WTC11 (cell line): Measurements from ENCODE around the gene MAPKAP1. TPM values are rescaled to one million over a fixed set of nuclear protein-coding genes. Genes with fewer than 3 reads are reported as not detected.

Experiments
- ATAC-seq: fragments of 200-7000 bp; cut with Tn5 transposase; 2 replicates; pipeline ENCODE4 v1.10.0; 2021; ENCODE audit warnings: mild to moderate bottlenecking, moderate library complexity
- CTCF ChIA-PET: fragments of 300-600 bp; sonication (Branson Sonifier 250); formaldehyde crosslinking; loops from one replicate; lab custom pipeline; 2021; ENCODE audit warnings: antibody characterized with exemption; lab: Charles Lee
- POLR2A ChIA-PET: fragments of 350-600 bp; sonication (Branson Sonifier 250); formaldehyde crosslinking; loops from one replicate; lab custom pipeline; 2021; ENCODE audit warnings: antibody characterized with exemption; lab: Charles Lee
- DNase-seq: peaks from one replicate; pipeline ENCODE4 v3.0.0; 2021; ENCODE audit warnings: low spot score
- H3K27ac Mint-ChIP-seq: 2 replicates; pipeline ENCODE4 v1.8.0; 2021; ENCODE audit warnings: mixed read lengths
- H3K27me3 Mint-ChIP-seq: 2 replicates; pipeline ENCODE4 v1.8.0; 2021; ENCODE audit warnings: low read depth, mild to moderate bottlenecking, moderate library complexity, mixed read lengths
- H3K36me3 Mint-ChIP-seq: 2 replicates; pipeline ENCODE4 v1.8.0; 2021; ENCODE audit warnings: mixed read lengths
- H3K4me1 Mint-ChIP-seq: 2 replicates; pipeline ENCODE4 v1.8.0; 2022; ENCODE audit warnings: mixed read lengths
- H3K4me3 Mint-ChIP-seq: 2 replicates; pipeline ENCODE4 v1.8.0; 2021; ENCODE audit warnings: mild to moderate bottlenecking, moderate library complexity, mixed read lengths
- H3K9me3 Mint-ChIP-seq: 2 replicates; pipeline ENCODE4 v1.8.0; 2021; ENCODE audit warnings: mixed read lengths
- CREB1 ChIP-seq: sonication (generic); formaldehyde crosslinking; IDR thresholded peaks from 2 replicates; pipeline ENCODE4 v1.8.0; 2023; ENCODE audit warnings: mild to moderate bottlenecking, missing genetic modification reagents
- CREM ChIP-seq: sonication (generic); formaldehyde crosslinking; IDR thresholded peaks from 2 replicates; pipeline ENCODE4 v1.8.1; 2022; ENCODE audit warnings: mild to moderate bottlenecking, missing genetic modification reagents, moderate library complexity
- E2F5 ChIP-seq: sonication (generic); formaldehyde crosslinking; IDR thresholded peaks from 2 replicates; pipeline ENCODE4 v1.8.1; 2022; ENCODE audit warnings: mild to moderate bottlenecking, moderate library complexity, missing genetic modification reagents
- GRHL2 ChIP-seq: fragments of 250-450 bp; sonication (Bioruptor Pico); IDR thresholded peaks from 2 replicates; pipeline ENCODE4 v1.8.0; 2022; ENCODE audit warnings: mild to moderate bottlenecking, moderate library complexity; ENCODE audit not compliant: insufficient replicate concordance, severe bottlenecking
- HMGA2 ChIP-seq: fragments of 250-450 bp; sonication (Bioruptor Pico); IDR thresholded peaks from 2 replicates; pipeline ENCODE4 v1.4.0; 2021; ENCODE audit warnings: mild to moderate bottlenecking, moderate library complexity
- KAT7 ChIP-seq: sonication (generic); formaldehyde crosslinking; IDR thresholded peaks from 2 replicates; pipeline ENCODE4 v1.8.1; 2023; ENCODE audit warnings: missing genetic modification reagents, mild to moderate bottlenecking, borderline replicate concordance
- MYBL2 ChIP-seq: sonication (generic); formaldehyde crosslinking; IDR thresholded peaks from 2 replicates; pipeline ENCODE4 v1.8.1; 2023; ENCODE audit warnings: mild to moderate bottlenecking, moderate library complexity, missing genetic modification reagents
- SMAD3 ChIP-seq: sonication (generic); formaldehyde crosslinking; IDR thresholded peaks from 2 replicates; pipeline ENCODE4 v1.8.0; 2022; ENCODE audit warnings: missing genetic modification reagents, mild to moderate bottlenecking, borderline replicate concordance
- SP1 ChIP-seq: sonication (generic); formaldehyde crosslinking; conservative IDR thresholded peaks from 2 replicates; pipeline ENCODE4 v1.8.1; 2022; ENCODE audit warnings: missing genetic modification reagents
- TEAD1 ChIP-seq: sonication (generic); formaldehyde crosslinking; IDR thresholded peaks from 2 replicates; pipeline ENCODE4 v1.8.0; 2022; ENCODE audit warnings: mild to moderate bottlenecking, missing genetic modification reagents
- ZBTB43 ChIP-seq: sonication (generic); formaldehyde crosslinking; IDR thresholded peaks from 2 replicates; pipeline ENCODE4 v1.8.1; 2023; ENCODE audit warnings: mild to moderate bottlenecking, missing genetic modification reagents
- ZNF138 ChIP-seq: sonication (generic); formaldehyde crosslinking; conservative IDR thresholded peaks from 2 replicates; pipeline ENCODE4 v1.8.1; 2022; ENCODE audit warnings: mild to moderate bottlenecking, moderate library complexity, missing genetic modification reagents
- ZNF219 ChIP-seq: sonication (generic); formaldehyde crosslinking; IDR thresholded peaks from 2 replicates; pipeline ENCODE4 v1.8.0; 2023; ENCODE audit warnings: missing genetic modification reagents, mild to moderate bottlenecking, borderline replicate concordance
- ZNF232 ChIP-seq: sonication (generic); formaldehyde crosslinking; IDR thresholded peaks from 2 replicates; pipeline ENCODE4 v1.8.0; 2022; ENCODE audit warnings: mild to moderate bottlenecking, missing genetic modification reagents
- ZNF263 ChIP-seq: sonication (generic); formaldehyde crosslinking; IDR thresholded peaks from 2 replicates; pipeline ENCODE4 v1.8.1; 2022; ENCODE audit warnings: low read depth, mild to moderate bottlenecking, moderate library complexity, missing genetic modification reagents
- total RNA-seq: library from RNA; stranded (reverse); gene quantifications from 3 replicates; pipeline ENCODE4 v1.2.3, GENCODE V29; 2021
- TF ChIP-seq, protein P1 (sequence below): sonication (generic); formaldehyde crosslinking; IDR thresholded peaks from 2 replicates; pipeline ENCODE4 v1.8.0; 2023; ENCODE audit warnings: missing genetic modification reagents, mild to moderate bottlenecking, borderline replicate concordance
- TF ChIP-seq, protein P2 (sequence below): sonication (generic); formaldehyde crosslinking; IDR thresholded peaks from 2 replicates; pipeline ENCODE4 v1.8.1; 2022; ENCODE audit warnings: missing genetic modification reagents, borderline replicate concordance
- TF ChIP-seq, protein P3 (sequence below): sonication (generic); formaldehyde crosslinking; IDR thresholded peaks from 2 replicates; pipeline ENCODE4 v1.8.1; 2023; ENCODE audit warnings: mild to moderate bottlenecking, missing genetic modification reagents, moderate library complexity
- TF ChIP-seq, protein P4 (sequence below): sonication (generic); formaldehyde crosslinking; IDR thresholded peaks from 2 replicates; pipeline ENCODE4 v1.8.0; 2022; ENCODE audit warnings: missing genetic modification reagents

Gene MAPKAP1
- total RNA-seq, 1 experiment from 2014 or later: 111 TPM

GRCh38 chr9:125466411-125466810 is 240.6 kb downstream of the MAPKAP1 start:
- TF ChIP-seq, protein P1, sequence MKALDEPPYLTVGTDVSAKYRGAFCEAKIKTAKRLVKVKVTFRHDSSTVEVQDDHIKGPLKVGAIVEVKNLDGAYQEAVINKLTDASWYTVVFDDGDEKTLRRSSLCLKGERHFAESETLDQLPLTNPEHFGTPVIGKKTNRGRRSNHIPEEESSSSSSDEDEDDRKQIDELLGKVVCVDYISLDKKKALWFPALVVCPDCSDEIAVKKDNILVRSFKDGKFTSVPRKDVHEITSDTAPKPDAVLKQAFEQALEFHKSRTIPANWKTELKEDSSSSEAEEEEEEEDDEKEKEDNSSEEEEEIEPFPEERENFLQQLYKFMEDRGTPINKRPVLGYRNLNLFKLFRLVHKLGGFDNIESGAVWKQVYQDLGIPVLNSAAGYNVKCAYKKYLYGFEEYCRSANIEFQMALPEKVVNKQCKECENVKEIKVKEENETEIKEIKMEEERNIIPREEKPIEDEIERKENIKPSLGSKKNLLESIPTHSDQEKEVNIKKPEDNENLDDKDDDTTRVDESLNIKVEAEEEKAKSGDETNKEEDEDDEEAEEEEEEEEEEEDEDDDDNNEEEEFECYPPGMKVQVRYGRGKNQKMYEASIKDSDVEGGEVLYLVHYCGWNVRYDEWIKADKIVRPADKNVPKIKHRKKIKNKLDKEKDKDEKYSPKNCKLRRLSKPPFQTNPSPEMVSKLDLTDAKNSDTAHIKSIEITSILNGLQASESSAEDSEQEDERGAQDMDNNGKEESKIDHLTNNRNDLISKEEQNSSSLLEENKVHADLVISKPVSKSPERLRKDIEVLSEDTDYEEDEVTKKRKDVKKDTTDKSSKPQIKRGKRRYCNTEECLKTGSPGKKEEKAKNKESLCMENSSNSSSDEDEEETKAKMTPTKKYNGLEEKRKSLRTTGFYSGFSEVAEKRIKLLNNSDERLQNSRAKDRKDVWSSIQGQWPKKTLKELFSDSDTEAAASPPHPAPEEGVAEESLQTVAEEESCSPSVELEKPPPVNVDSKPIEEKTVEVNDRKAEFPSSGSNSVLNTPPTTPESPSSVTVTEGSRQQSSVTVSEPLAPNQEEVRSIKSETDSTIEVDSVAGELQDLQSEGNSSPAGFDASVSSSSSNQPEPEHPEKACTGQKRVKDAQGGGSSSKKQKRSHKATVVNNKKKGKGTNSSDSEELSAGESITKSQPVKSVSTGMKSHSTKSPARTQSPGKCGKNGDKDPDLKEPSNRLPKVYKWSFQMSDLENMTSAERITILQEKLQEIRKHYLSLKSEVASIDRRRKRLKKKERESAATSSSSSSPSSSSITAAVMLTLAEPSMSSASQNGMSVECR: no peak
- TF ChIP-seq, protein P2, sequence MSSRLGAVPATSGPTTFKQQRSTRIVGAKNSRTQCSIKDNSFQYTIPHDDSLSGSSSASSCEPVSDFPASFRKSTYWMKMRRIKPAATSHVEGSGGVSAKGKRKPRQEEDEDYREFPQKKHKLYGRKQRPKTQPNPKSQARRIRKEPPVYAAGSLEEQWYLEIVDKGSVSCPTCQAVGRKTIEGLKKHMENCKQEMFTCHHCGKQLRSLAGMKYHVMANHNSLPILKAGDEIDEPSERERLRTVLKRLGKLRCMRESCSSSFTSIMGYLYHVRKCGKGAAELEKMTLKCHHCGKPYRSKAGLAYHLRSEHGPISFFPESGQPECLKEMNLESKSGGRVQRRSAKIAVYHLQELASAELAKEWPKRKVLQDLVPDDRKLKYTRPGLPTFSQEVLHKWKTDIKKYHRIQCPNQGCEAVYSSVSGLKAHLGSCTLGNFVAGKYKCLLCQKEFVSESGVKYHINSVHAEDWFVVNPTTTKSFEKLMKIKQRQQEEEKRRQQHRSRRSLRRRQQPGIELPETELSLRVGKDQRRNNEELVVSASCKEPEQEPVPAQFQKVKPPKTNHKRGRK (CRISPR knock-in tag): no peak
- TF ChIP-seq ZNF232 (no peak), CREB1 (no peak), SP1 (no peak), TEAD1 (CRISPR knock-in tag) (no peak), GRHL2 (no peak), ZNF138 (CRISPR knock-in tag) (no peak), CREM (no peak), SMAD3 (CRISPR knock-in tag) (no peak), E2F5 (CRISPR knock-in tag) (no peak)
- TF ChIP-seq, protein P3, sequence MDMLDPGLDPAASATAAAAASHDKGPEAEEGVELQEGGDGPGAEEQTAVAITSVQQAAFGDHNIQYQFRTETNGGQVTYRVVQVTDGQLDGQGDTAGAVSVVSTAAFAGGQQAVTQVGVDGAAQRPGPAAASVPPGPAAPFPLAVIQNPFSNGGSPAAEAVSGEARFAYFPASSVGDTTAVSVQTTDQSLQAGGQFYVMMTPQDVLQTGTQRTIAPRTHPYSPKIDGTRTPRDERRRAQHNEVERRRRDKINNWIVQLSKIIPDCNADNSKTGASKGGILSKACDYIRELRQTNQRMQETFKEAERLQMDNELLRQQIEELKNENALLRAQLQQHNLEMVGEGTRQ (CRISPR knock-in tag): no peak
- TF ChIP-seq, protein P4, sequence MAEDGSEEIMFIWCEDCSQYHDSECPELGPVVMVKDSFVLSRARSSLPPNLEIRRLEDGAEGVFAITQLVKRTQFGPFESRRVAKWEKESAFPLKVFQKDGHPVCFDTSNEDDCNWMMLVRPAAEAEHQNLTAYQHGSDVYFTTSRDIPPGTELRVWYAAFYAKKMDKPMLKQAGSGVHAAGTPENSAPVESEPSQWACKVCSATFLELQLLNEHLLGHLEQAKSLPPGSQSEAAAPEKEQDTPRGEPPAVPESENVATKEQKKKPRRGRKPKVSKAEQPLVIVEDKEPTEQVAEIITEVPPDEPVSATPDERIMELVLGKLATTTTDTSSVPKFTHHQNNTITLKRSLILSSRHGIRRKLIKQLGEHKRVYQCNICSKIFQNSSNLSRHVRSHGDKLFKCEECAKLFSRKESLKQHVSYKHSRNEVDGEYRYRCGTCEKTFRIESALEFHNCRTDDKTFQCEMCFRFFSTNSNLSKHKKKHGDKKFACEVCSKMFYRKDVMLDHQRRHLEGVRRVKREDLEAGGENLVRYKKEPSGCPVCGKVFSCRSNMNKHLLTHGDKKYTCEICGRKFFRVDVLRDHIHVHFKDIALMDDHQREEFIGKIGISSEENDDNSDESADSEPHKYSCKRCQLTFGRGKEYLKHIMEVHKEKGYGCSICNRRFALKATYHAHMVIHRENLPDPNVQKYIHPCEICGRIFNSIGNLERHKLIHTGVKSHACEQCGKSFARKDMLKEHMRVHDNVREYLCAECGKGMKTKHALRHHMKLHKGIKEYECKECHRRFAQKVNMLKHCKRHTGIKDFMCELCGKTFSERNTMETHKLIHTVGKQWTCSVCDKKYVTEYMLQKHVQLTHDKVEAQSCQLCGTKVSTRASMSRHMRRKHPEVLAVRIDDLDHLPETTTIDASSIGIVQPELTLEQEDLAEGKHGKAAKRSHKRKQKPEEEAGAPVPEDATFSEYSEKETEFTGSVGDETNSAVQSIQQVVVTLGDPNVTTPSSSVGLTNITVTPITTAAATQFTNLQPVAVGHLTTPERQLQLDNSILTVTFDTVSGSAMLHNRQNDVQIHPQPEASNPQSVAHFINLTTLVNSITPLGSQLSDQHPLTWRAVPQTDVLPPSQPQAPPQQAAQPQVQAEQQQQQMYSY (CRISPR knock-in tag): no peak
- Mint-ChIP-seq H3K27me3 (no peaks in the 10 kb centered on the region), H3K4me1 (peaks cover 14% of the 10 kb centered on the region), H3K27ac (no peak overlapping the region), H3K36me3 (no peaks in the 10 kb centered on the region), H3K4me3 (no peak overlapping the region), H3K9me3 (no peaks in the 10 kb centered on the region)
- ChIA-PET CTCF (no interaction called here), POLR2A (interaction anchor here (0.5 kb wide), 1 partner anchor 130 kb away, joined by 4 read pairs; no protein-coding TSS in a partner anchor)
- ATAC-seq: no peak
- no peak for DNase-seq

DNA sequence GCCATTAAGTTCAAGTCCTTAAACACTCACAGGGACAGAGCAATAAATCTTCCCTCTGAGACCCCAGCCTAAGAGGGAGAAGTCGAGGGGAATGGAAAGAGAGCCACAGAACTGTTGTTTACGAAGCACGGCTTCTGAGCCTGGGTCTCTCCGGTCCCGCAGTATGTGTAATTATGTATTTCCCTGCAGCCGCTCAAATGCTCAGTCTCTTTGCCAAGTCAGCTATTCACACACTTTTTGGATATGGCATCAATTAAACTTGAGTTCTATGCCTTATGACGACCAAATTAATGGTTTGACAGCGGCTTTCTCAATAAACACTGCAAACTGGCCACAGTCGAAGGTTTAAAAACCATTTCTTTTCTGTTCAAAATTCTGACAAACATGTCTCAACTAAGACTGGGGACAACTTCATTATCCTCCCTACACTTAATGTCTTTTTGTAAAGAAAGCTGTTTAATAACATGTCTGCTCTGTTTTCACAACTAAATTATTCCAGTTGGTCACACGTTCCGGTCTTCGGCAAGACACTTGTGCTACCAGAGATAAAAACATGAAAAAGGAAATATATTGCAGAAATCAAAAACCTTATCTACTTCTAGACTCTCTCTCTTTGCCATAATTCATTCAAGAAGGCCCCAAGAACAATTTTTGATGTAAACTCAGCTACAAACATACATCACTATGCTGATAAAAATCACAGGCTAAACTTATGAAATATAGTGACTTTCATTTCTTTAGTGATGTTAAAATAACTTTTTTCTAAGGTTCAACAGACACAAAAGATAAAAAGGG is 242.2 kb downstream of the MAPKAP1 start:
- peaks cover 9% of the 10 kb centered on the region; the same call in 1 of the 2 replicates for H3K4me1 Mint-ChIP-seq
- H3K36me3 Mint-ChIP-seq: peaks cover 16% of the 10 kb centered on the region
- H3K27ac Mint-ChIP-seq: no peak overlapping the region
- DNase-seq: no peak
- H3K4me3 Mint-ChIP-seq: no peak overlapping the region
- CTCF ChIA-PET: no interaction called here
- POLR2A ChIA-PET: no interaction called here
- ATAC-seq: no peak
- H3K9me3 Mint-ChIP-seq: peaks cover 9% of the 10 kb centered on the region
- no peaks in the 10 kb centered on the region for H3K27me3 Mint-ChIP-seq
- no peak for TF ChIP-seq MYBL2
- no peak for TF ChIP-seq CREM
- no peak for TF ChIP-seq ZBTB43 (CRISPR knock-in tag)
- TF ChIP-seq KAT7 (CRISPR knock-in tag): no peak
- TF ChIP-seq HMGA2 (CRISPR knock-in tag): no peak
- TF ChIP-seq ZNF219 (CRISPR knock-in tag): no peak
- TF ChIP-seq ZNF263 (CRISPR knock-in tag): no peak
- TF ChIP-seq GRHL2: no peak
